Fibroblast of lung (primary cell): ENCODE measurements around the gene RABGGTB.
"Not testable (repeated sequence)": the region's sequence is repeated elsewhere in the genome, so short reads cannot be mapped to it uniquely, and the experiment has no call there.

Source experiments
- EZH2 ChIP-seq: IDR thresholded peaks from 2 replicates; pipeline ENCODE4 v1.5.1; 2012; ENCODE audit warnings: low read length, control low read depth, mild to moderate bottlenecking; ENCODE audit errors: missing control alignments
- TF ChIP-seq, protein P1 (sequence below), 2 donors: IDR thresholded peaks in 1 of 2; conservative IDR thresholded peaks in 1 of 2; 1 replicate in 1 of 2; 2 replicates in 1 of 2; pipeline ENCODE4 v1.5.1; 2011 to 2012; ENCODE audit warnings: low read length in 2 of 2, control low read depth in 1 of 2, inconsistent platforms in 1 of 2, low read depth in 1 of 2, mild to moderate bottlenecking in 1 of 2

DNA sequence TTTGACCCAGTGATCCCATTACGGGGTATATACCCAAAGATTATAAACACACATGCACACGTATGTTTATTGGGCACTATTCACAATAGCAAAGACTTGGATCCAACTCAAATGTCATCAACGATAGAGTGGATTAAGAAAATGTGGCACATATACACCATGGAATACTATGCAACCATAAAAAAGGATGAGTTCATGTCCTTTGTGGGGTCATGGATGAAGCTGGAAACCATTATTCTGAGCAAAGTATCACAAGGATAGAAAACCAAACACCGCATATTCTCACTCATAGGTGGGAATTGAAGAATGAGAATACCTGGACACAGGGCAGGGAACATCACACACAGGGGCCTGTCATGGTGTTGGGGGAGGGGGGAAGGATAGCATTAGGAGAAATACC, 2.1 kb upstream of the RABGGTB start:
- not testable (repeated sequence) for TF ChIP-seq EZH2
- TF ChIP-seq, protein P1, sequence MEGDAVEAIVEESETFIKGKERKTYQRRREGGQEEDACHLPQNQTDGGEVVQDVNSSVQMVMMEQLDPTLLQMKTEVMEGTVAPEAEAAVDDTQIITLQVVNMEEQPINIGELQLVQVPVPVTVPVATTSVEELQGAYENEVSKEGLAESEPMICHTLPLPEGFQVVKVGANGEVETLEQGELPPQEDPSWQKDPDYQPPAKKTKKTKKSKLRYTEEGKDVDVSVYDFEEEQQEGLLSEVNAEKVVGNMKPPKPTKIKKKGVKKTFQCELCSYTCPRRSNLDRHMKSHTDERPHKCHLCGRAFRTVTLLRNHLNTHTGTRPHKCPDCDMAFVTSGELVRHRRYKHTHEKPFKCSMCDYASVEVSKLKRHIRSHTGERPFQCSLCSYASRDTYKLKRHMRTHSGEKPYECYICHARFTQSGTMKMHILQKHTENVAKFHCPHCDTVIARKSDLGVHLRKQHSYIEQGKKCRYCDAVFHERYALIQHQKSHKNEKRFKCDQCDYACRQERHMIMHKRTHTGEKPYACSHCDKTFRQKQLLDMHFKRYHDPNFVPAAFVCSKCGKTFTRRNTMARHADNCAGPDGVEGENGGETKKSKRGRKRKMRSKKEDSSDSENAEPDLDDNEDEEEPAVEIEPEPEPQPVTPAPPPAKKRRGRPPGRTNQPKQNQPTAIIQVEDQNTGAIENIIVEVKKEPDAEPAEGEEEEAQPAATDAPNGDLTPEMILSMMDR (conservative IDR thresholded peaks at IDR 0.05 in 1 of 2, IDR thresholded peaks at IDR 0.05 in 1 of 2; ENCODE audit: low read depth in 1 of 2, low read length in 2 of 2), result not testable (repeated sequence)
